Ureter (tissue), 1 donor: Measurements from ENCODE around the gene CNTN4. TPM values are rescaled to one million over a fixed set of nuclear protein-coding genes. Genes with fewer than 3 reads are reported as not detected.

Experiments used
- DNase-seq: peaks from one replicate; pipeline ENCODE4 v3.0.0-alpha.2; 2020; ENCODE audit warnings: low spot score
- total RNA-seq: library from RNA; stranded (reverse); gene quantifications from one replicate; pipeline ENCODE4 v1.2.4, GENCODE V29; 2023
- donor health status: DM: yes; HTN: yes; CAD: no.

The CNTN4 gene
- total RNA-seq, 1 donor from 2014 or later, result 15.3 TPM

GRCh38 chr3:3037156-3037555, 938.5 kb downstream of the CNTN4 start:
- DNase-seq, result no peak

GRCh38 chr3:3038201-3038991, 939.7 kb downstream of the CNTN4 start:
- DNase-seq, result peak; percentile 54

- DNase-seq, result no peak
Measured at GRCh38 chr3:3053974-3054373, 955.3 kb downstream of the CNTN4 start.

- no peak for DNase-seq
Measured at GRCh38 chr3:3059645-3060044, 961.0 kb downstream of the CNTN4 start.

- DNase-seq, result no peak
Measured at GRCh38 chr3:3064297-3064696, 965.6 kb downstream of the CNTN4 start.

GRCh38 chr3:3065876-3066275, 967.2 kb downstream of the CNTN4 start:
- DNase-seq, result no peak

- DNase-seq, result no peak
Measured at GRCh38 chr3:3066378-3066777, 967.7 kb downstream of the CNTN4 start.

GRCh38 chr3:3066910-3067309, 968.2 kb downstream of the CNTN4 start:
- DNase-seq, result no peak

- no peak for DNase-seq
Measured at GRCh38 chr3:3068358-3068881, 969.8 kb downstream of the CNTN4 start.

- DNase-seq, result no peak
Measured at GRCh38 chr3:3069723-3070122, 971.1 kb downstream of the CNTN4 start.

- no peak for DNase-seq
Measured at GRCh38 chr3:3071136-3071535, 972.5 kb downstream of the CNTN4 start.

- no peak for DNase-seq
Measured at GRCh38 chr3:3074551-3075257, 976.0 kb downstream of the CNTN4 start.

GRCh38 chr3:3080309-3080708, 981.6 kb downstream of the CNTN4 start:
- DNase-seq, result no peak

- DNase-seq, result no peak
Measured at GRCh38 chr3:3081381-3082233, 982.9 kb downstream of the CNTN4 start.

GRCh38 chr3:3082234-3082924, 983.7 kb downstream of the CNTN4 start:
- DNase-seq, result no peak

GRCh38 chr3:3084890-3085289, 986.2 kb downstream of the CNTN4 start:
- DNase-seq, result no peak

GRCh38 chr3:3085782-3086181, 987.1 kb downstream of the CNTN4 start:
- DNase-seq, result no peak

- DNase-seq, result no peak
Measured at GRCh38 chr3:3086239-3086638, 987.6 kb downstream of the CNTN4 start.

- DNase-seq, result no peak
Measured at GRCh38 chr3:3087279-3087678, 988.6 kb downstream of the CNTN4 start.

- no peak for DNase-seq
Measured at GRCh38 chr3:3087716-3088465, 989.2 kb downstream of the CNTN4 start.

- DNase-seq, result no peak
Measured at GRCh38 chr3:3089017-3089416, 990.4 kb downstream of the CNTN4 start.
